GF-D8 (cell line): ENCODE measurements around the gene ANKRD9.

Source experiments
- DNase-seq: peaks from one replicate; lab custom pipeline; 2025; lab: John Stamatoyannopoulos, UW

Gene ANKRD9

DNA sequence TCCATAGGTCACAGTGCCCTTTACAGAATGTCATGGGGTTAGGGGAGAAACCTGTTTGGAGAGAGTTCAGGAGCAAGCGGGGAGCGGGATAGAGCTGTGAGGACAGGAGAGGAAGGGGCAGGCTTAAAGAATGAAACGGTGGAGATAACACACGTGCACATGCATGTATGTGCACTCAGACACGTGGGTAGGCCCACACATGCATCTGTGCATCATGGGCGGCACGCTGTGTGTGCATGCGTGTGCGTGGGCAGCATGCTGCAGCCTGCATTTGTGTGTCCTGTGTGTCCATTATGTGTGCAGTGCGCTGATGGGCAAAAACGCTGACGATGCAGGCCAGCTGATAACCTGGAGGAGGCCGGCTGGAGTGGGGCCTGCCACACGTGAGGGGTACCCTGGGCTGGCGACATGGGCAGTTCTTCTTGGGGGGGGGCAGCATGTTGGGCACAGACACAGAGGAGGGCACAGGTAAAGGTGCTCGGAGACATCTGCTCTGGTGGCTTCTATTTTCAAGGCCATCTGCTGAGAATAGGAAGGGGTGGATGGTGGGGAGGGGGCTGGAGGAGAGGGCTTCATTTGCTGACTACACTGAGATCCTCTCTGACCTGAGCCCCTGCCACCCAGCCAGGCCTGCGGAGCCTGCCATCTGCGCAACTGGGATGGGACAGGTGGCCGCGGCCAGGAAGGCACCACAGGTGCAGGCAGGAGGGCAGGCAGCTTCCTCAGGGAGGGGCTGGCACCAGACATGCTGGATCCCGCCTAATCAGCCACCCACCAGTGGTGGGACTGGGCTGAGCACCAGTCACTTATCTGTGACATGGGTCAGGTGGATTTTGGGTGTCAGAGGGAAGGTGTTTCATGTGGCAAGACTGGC is 4.6 kb upstream of the ANKRD9 start:
- no peak for DNase-seq

DNA sequence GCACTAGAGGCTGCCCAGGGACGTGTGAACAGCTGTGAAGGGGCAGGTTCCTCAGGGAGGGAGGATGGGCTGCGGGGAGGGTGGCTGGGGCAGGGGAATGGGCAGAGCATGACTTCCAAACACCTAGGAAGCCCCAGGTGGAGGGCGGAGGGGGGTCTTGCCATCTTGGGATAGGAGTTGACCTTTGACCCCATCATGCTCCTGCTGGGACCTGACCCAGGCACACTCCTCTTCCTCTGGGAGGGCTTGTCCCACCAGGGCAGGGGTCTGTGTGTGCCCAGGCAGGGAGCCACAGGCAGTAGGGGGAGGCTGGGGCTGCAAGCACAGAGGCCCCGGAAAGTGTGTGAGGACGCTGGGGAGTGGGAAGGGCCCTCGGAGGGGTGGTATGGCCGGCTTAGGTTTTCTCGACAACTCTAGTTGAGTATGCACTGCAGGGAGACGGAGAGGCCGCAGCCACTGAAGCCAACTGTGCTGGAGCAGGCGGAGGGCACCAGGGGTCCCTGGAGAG is 3.3 kb upstream of the ANKRD9 start:
- DNase-seq = no peak

DNA sequence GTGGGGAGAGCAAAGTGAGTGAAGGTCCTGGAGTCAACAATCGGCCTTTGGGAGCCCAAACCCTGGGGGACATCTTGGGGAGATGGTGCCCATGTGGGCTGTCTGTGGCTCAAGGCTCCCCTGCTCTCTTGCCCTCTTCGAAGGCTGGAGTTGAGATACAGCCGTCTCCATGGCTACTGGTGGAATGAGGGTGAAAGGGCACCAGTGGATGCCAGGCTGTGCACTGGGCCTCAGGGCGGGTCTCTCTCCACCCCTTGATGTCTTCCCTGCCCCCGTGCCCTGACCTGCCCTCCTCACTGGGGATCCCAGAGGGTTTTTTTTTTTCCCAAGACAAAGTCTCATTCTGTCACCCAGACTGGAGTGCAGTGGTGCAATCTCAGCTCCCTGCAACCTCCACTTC is 2.0 kb upstream of the ANKRD9 start:
- DNase-seq = no peak

DNA sequence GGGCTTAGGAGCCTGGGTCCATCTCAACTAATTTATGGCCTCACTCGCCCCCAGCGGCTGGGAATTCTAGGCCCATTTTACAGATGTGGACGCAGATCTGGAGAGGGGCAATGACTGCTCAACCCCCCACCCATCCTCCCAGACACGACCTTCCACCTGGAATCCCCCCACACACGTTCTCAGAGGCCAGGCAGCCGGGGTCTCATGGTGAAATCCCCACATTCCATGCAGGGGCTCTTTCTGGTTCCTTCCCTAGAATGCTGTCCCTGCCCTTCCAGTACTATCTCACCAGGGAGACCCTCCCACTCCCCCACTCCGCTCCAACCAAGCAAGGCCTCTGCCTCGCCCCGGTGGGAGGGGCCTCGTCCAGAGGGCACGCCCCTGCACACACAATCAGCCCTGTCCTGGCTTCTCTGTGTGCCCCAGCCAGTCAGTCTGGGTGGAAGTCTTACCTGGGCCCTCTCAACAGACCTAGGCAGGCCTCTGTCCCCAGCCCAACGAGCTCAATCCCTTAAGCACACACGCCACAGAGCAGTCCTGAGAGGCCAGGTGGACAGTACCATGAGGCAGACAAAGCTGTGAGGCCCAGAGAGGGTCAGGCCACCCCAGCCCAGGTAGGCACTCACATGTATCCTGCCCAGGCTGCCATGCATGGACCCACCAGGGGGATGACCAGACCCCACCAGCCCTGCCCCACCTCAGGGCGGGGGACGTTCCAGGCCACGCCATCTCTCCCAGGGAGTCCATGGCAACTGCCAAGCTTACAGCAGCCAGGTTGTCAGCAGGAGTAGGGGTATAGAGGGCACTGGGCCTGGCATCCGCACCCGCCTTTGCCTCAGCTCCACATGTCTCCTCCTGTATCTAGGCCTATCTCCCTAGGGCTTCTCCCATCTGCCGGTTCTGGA is 1.3 kb upstream of the ANKRD9 start:
- no peak for DNase-seq

DNA sequence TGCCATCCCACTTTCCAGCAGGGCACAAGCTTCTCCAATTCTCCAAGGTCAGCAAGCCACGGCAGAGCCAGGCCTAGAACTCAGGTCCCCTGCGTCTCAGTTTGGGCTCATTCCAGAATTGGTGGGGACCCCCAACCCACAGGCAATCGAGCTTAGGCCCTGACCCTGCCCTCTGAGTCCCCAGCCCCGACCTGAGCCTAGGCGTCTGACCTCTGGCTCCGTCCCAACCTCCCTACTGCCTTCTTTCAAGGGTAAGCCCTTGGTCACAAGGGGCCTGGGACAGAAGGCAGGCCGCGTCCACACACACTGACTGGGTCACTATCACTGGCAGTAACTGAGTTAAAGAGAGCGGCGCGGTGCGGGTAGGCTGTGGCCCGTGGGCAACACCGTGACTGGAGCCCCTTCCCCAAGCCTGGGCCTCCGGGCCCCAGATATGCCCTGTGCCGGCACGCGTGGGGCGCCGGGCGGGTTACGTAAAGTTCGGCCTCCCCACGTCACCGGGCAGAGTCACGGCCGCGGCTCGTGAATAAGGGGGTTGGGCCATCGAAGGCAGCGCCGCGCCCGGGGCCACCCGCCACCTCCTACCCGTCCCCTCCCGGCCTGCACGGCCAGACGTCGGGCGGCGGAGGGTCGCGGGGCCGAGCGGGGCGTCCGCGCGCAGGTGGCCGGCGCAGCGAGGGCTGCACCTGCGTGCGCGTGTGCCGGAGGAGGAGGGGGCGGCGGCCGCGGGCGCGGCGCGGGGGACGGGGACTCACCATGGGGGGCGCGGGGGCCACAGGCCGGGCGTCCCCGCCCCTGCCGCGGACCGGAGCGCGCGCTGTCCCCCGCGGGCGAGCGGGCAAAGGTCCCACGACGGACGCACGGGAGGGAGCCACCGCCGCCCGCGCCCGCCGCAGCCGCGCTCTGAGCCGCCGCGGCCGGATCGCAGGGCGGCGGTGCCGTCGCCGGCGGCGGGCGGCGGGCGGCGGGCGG is 516 bp downstream of the ANKRD9 start:
- no peak for DNase-seq

DNA sequence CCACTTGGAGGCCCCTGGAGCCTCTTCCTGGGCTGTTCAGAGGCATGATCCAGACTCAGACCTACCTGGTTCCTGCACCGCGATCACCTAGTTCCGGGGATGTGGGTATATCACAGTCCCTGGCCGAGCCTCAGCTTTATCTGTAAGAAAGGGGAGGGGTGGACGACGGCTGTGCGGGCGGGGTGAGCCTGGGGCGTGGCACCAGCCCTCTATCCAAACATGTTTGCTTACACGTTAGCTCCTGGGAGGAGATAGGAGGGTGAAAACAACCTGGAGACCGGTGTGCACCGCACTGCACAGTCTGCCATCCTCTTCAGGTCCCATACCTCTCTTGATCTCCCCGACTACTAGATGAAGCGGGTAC is 1.2 kb downstream of the ANKRD9 start:
- no peak for DNase-seq

DNA sequence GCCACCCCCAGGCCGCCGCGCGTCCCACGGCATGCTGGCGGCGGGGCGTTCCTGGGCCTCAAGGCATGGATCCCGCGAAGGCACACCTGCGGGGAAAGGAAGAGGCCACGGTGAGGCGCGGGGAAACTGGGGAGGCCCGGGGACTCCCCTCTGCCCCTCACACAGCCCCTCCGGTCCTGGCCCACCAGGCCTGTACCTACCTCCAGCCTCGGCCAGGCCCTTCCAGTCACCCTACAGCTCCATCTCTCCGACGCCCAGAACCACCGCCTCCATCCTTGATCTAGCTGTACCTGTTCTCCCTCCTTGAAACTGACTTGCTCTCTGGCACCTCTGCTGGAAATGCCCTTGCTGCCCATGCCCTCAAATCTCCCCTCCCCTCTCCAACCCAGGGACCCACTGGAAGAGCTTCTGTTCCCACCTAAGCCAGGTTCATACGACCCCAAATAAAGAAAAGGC is 1.7 kb downstream of the ANKRD9 start:
- no peak for DNase-seq

DNA sequence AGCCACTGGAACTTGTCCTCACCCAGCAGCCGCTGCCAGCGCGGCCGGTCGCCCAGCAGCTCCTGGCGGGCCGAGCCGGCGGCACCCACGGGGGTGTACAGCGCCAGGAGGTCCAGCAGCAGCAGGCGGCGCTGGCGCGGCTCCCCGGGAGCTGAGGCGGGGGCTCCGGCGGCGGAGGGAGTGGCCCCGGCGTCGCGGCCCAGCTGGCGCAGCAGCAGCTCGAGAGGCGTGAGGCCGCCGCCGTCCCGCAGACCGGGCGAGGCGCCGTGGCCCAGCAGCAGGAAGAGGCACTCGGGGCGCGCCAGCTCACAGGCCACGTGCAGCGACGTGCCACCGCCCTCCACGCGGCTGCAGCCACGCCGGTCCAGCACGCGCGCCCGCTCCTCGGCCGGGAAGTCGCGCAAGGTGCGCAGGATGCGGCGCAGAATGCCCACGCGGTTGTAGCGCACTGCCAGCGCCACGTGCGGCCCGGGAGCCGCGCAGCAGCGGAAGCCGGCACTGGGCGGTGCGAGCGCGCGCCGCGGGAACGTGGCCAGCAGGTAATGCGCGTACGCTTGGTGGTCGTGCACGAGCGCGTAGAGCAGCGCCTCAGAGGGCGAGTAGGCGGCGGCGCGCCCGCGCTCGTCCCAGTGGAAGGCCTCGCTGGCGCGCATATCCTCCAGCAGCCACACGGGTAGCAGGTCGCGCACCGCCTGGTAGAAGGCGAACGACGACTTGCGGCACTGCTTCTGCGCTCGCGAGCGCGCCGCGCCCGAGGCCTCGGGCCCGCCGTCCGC is 2.3 kb downstream of the ANKRD9 start:
- DNase-seq = no peak

DNA sequence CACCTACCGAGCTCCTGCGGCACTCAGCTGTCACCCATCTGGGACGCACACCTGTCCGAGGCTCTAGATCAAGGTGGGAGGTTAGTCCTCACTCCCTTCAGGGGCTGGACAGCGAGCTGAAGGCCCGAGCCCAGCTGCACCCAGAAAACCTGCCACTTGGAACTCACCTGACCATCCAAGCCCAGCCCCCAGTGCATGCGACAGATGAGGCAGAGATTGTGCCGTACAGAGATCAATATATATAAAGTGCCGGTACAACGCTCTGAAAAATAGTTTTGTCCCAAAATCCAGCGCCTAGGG is 3.0 kb downstream of the ANKRD9 start:
- no peak for DNase-seq

DNA sequence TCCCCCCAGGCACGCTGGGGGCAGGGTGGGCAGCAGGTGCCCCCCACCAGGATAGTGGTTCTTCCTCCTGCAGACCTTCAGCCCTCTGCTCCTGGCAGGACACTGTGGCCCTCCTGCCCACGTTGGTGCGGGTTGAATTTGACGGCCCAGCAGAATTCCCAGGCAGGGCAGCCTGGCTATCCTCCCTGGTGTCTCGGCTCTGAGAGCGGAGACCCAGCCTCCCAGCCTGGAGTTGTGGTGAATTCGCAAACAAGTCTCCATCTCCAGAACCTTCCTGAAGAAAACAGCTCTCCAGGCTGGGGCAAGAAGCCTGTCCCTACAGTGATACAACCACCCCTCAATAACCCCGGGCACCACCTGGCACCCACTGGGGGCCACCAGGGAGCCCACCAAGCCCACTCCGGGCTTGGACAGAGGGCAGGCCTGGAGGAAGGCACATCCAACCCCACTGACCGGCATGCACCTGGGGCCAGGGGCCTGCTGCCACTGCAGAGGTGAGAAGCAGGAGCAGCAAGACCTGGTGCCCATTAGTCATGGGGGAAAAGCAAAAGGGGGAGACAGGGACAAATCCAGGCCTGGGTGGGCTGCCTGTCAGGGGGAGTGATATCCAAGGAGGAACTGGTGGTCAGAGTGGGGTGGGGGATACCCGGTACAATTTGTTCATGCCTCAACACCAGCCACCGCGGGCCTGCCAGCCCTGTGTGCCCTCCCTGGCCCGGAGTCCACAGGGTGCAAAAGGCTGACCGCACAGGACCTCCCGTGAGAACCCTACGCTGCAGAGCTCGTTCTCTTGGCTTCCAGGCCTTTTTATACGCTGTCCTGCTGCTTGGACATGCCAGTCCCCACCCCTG is 3.6 kb downstream of the ANKRD9 start:
- DNase-seq = no peak

DNA sequence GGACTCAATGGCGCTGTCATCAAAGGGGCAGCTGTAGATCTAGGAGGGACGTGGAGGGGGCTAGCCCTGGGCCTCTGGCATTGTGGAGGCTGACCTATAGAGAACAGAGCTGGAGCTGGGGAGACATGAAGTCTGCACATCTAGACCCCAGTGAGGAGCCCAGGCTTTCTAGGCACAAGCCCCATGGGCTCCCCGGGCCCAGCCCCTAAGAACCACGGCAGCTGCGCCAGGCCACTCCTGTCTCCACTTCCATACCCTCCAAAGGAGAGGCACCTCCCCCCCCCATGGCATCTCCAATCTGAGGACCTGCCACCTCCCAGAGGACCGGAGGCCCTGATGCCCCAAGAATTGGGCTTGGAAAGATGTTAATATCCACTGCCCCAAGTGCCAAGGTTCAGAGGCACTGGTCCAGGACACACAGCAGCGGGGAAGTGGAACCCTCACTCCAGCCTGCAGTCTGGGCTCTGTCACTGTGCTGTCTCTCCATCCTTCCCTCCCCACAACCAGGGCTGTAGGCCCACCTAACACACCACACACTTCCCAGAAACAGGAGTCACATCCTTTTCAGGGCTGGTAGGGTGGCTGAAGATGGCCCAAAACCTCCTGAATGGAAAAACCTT is 4.5 kb downstream of the ANKRD9 start:
- no peak for DNase-seq

DNA sequence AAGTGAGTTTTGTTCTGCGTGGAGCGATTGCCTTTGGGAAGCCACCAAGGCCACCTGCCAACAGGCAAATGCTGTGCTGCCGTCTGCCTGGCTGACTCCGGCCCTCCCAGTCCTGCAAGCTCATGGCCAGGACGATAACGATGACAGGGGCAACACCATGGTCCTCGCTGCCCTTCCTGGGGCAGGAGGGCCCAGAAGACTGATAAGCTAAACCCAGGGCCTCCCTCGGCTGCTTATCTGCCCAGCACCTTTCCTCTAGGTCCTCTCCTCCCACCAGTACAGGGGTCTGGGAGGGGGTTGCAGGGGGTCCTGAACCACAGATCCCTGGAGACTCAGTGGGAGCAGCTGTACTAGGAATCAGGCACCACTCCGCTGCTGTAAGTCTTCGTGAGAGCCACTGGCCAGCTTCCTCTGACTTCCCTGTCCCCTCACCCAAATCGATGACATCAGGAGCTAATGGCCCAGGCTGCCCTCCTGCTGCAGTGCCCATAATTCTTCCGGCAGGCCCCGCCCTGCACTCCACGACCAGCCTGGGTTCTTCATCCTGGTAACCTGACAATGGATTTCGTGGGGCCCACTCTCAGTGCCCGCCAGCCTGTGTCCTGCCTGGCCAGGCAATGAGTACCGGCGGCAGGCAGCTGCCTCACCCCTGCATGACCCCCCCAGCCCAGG is 5.1 kb downstream of the ANKRD9 start:
- no peak for DNase-seq

DNA sequence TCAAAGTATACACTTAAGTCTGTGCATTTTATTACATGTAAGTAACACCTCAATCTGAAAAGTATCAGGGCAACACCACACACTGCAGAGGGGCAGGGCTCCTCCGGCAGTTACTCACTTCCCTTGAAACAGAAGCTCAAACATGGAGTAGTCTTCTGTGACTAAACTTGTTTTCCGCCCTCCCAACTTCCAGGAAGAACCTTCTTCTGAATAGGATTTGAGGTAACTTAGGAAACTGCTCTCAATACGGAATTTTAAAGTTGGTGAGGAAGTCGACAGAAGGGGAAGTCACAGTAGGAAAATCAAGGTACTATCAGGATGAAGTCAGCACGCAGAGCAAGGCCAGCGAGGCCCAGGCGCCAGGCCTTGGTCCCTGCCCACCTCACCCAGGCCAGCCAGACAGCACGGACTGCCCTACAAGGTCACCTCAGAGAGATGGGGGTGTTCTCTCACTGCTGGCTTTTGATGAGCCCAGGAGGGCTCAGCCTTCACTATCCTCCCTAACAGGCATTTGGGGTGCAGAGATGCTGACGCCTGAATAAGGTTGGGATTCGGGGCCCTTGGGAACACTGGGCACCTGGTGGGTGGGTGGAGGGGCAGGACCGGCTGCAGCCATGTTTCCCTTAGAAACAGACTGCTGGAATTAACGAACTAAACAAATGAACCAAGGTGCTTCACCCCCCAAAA is 5.8 kb downstream of the ANKRD9 start:
- DNase-seq = no peak

DNA sequence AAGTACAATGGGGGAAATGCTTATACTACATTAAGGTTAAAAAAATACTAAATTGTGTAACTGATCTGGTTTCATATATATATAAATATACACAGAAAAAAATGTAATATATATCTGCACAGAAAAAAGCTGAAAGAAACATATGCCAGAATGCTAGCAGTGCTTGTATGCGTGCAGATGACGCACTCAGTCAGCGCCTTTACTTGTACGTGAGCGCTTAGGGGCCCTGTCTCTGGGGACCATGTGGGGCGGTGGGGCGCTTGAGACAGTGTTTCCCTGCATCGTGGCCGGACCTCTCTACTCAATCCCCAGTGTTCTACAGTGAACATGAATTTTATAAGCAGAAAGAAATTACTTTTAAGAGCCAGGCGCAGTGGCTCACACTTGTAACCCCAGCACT is 7.0 kb downstream of the ANKRD9 start:
- no peak for DNase-seq

DNA sequence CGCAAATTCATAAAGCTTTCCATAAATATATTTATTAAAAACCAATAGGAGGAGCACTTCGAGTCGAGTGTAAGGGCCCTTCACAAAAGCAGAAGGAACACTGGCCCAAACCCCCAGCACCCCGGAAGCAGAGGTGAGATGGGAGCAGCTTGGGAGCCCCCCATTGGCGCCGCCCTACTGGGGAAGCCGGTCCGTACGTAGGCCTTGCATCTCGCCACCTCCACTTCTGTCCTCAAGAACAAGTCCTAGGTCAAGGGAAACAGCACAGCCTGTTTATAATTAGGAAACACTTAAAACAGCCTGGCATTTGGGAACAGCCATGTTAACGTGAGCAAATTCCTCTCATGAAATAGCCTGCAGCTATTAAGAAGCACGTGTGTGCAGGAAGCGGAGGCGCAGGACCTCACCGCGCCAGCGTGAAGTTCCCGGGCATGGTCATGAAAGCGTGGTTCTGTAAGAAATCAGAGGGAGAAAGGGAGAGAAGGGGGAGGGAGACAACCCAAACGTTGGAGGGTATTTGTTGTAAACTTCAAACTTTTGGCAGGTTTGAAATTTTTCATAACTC is 7.7 kb downstream of the ANKRD9 start:
- no peak for DNase-seq

DNA sequence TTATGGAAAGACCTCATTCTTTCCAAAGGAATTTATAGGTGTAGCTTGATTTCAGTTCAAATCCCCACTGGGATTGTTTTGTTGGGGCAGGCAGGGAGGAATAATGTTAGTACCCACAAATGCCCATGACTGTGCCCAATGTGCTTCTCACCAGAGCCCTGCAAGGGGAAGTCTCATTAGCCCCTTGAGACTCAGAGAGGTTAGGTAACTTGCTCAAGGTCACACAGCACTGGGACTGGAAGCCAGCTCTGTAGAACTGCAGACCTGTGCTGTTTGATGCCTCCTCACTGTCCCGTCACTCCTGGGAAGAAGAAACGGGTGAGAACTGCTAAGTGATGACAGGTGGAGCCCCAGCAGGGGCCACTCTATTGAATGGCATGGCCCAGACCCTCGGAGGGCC is 8.9 kb downstream of the ANKRD9 start:
- no peak for DNase-seq

DNA sequence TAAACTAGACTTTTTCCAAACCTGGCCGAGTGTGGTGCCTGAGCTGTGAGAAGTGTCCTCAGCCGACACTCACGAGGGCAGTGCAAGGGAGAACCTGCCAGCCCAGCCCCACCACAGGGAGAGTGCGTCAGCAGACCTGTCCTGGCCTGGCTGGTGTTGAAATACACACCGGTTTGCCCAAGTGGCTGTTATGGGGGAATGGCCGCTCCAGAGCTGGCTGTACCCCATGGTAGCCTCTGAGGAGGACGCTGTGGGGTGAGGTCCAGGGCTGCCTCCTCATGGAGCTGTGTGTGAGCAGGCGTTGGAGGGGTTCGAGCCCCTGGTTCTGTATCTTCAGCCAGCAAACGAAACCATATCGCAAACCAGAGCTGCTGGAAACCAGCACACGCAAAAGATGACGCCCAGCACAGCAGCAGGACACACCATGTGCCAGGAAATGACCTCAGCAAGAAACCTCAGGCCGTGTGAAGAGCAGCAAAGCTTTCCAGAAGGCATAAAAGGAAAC is 9.4 kb downstream of the ANKRD9 start:
- DNase-seq = no peak
